HepG2 (cell line): ENCODE data around the gene ARHGEF40. TPM values are rescaled to one million over a fixed set of nuclear protein-coding genes. Genes with fewer than 3 reads are reported as not detected.

Source experiments
- DPF2 ChIP-seq: sonication (generic); formaldehyde crosslinking; IDR thresholded peaks from 2 replicates; pipeline ENCODE4 v1.4.0; 2020; ENCODE audit warnings: mild to moderate bottlenecking, low read depth, missing genetic modification reagents, borderline replicate concordance
- ISX ChIP-seq: sonication (generic); formaldehyde crosslinking; conservative IDR thresholded peaks from 2 replicates; pipeline ENCODE4 v1.5.0; 2020; ENCODE audit warnings: missing genetic modification reagents
- JUN ChIP-seq: sonication (generic); formaldehyde crosslinking; IDR thresholded peaks from 2 replicates; pipeline ENCODE4 v1.4.0; 2020; ENCODE audit warnings: mild to moderate bottlenecking, missing genetic modification reagents
- MIXL1 ChIP-seq: IDR thresholded peaks from 2 replicates; pipeline ENCODE4 v1.6.1; 2016
- NR2F2 ChIP-seq: IDR thresholded peaks from 2 replicates; pipeline ENCODE4 v1.6.1; 2012; ENCODE audit warnings: low read depth, inconsistent platforms, borderline replicate concordance
- PHF5A ChIP-seq: IDR thresholded peaks from one replicate; pipeline ENCODE4 v1.6.1; 2018; ENCODE audit warnings: low read depth, missing genetic modification reagents; ENCODE audit not compliant: unreplicated experiment
- REXO4 ChIP-seq: sonication (generic); formaldehyde crosslinking; IDR thresholded peaks from 2 replicates; pipeline ENCODE4 v1.8.0; 2022; ENCODE audit warnings: missing genetic modification reagents, mild to moderate bottlenecking, borderline replicate concordance
- SOX5 ChIP-seq: IDR thresholded peaks from 2 replicates; pipeline ENCODE4 v1.6.1; 2016; ENCODE audit warnings: borderline replicate concordance
- XRCC5 ChIP-seq: fragments of 200-400 bp; formaldehyde crosslinking; optimal IDR thresholded peaks from 2 replicates; pipeline ENCODE3; 2017; ENCODE audit warnings: mild to moderate bottlenecking, low read length
- ZBTB8A ChIP-seq: sonication (generic); formaldehyde crosslinking; IDR thresholded peaks from 2 replicates; pipeline ENCODE4 v1.4.0; 2020; ENCODE audit warnings: mild to moderate bottlenecking, low read depth, missing genetic modification reagents, borderline replicate concordance
- ZFY ChIP-seq: sonication (generic); formaldehyde crosslinking; IDR thresholded peaks from 2 replicates; pipeline ENCODE4 v1.4.0; 2020; ENCODE audit warnings: missing genetic modification reagents
- ZNF256 ChIP-seq: sonication (generic); formaldehyde crosslinking; conservative IDR thresholded peaks from 2 replicates; pipeline ENCODE4 v1.4.0; 2020; ENCODE audit warnings: missing genetic modification reagents
- ZNF550 ChIP-seq: sonication (generic); formaldehyde crosslinking; IDR thresholded peaks from 2 replicates; pipeline ENCODE4 v1.4.0; 2020; ENCODE audit warnings: mild to moderate bottlenecking, missing genetic modification reagents, borderline replicate concordance
- ZNF552 ChIP-seq: sonication (generic); formaldehyde crosslinking; IDR thresholded peaks from 2 replicates; pipeline ENCODE4 v1.9.0; 2022; ENCODE audit warnings: missing genetic modification reagents, mild to moderate bottlenecking, borderline replicate concordance
- ZNF556 ChIP-seq: sonication (generic); formaldehyde crosslinking; IDR thresholded peaks from 2 replicates; pipeline ENCODE4 v1.4.0; 2020; ENCODE audit warnings: mild to moderate bottlenecking, missing genetic modification reagents, borderline replicate concordance
- ZNF563 ChIP-seq: sonication (generic); formaldehyde crosslinking; IDR thresholded peaks from 2 replicates; pipeline ENCODE4 v1.8.0; 2022; ENCODE audit warnings: mild to moderate bottlenecking, moderate library complexity, missing genetic modification reagents
- ZNF670 ChIP-seq: sonication (generic); formaldehyde crosslinking; IDR thresholded peaks from 2 replicates; pipeline ENCODE4 v1.8.0; 2022; ENCODE audit warnings: mild to moderate bottlenecking, missing genetic modification reagents, borderline replicate concordance
- ZNF720 ChIP-seq: sonication (generic); formaldehyde crosslinking; IDR thresholded peaks from 2 replicates; pipeline ENCODE4 v1.4.0; 2020; ENCODE audit warnings: missing genetic modification reagents
- ZSCAN20 ChIP-seq: sonication (generic); formaldehyde crosslinking; IDR thresholded peaks from 2 replicates; pipeline ENCODE4 v1.4.0; 2020; ENCODE audit warnings: missing genetic modification reagents, mild to moderate bottlenecking, borderline replicate concordance
- ZSCAN21 ChIP-seq: sonication (generic); formaldehyde crosslinking; IDR thresholded peaks from 2 replicates; pipeline ENCODE4 v1.8.0; 2022; ENCODE audit warnings: mild to moderate bottlenecking, missing genetic modification reagents, moderate library complexity, borderline replicate concordance
- polyA plus RNA-seq, 8 experiments: library from polyadenylated mRNA; depleted of rRNA in 3 of 8; stranded (reverse) in 7 of 8; unstranded in 1 of 8; fragments of >200 nt; fragmentation: Illumina TruSeq in 4 of 8; extraction: Trizol in 4 of 8; gene quantifications; 2 replicates each; pipeline versions ENCODE4 v1.2.1 to v1.2.3, GENCODE V29; 2011 to 2016; ENCODE audit warnings: low read depth in 4 of 8, missing spikeins in 1 of 8, mixed read lengths in 1 of 8; ENCODE audit not compliant: insufficient read depth in 1 of 8
- total RNA-seq, 5 experiments: library from RNA; depleted of rRNA; stranded (reverse); fragments of >200 nt; fragmentation: Illumina TruSeq; extraction: Trizol; gene quantifications; 2 replicates each; pipeline ENCODE4 v1.2.3, GENCODE V29; 2016; ENCODE audit warnings: low read depth in 1 of 5
- TF ChIP-seq, protein P1 (sequence below): sonication (generic); formaldehyde crosslinking; IDR thresholded peaks from 2 replicates; pipeline ENCODE4 v1.8.1; 2023; ENCODE audit warnings: mild to moderate bottlenecking, missing genetic modification reagents
- TF ChIP-seq, protein P2 (sequence below): sonication (generic); formaldehyde crosslinking; conservative IDR thresholded peaks from 2 replicates; pipeline ENCODE4 v1.8.0; 2022; ENCODE audit warnings: mild to moderate bottlenecking, moderate library complexity, missing genetic modification reagents
- TF ChIP-seq, protein P3 (sequence below): IDR thresholded peaks from 2 replicates; pipeline ENCODE4 v1.6.1; 2016; ENCODE audit warnings: missing compliant biosample characterization, missing genetic modification reagents, borderline replicate concordance
- TF ChIP-seq, protein P4 (sequence below): sonication (generic); formaldehyde crosslinking; IDR thresholded peaks from 2 replicates; pipeline ENCODE4 v1.4.0; 2020; ENCODE audit warnings: missing genetic modification reagents, mild to moderate bottlenecking, borderline replicate concordance

ARHGEF40 gene
- total and polyA plus RNA-seq, 2 of the 13 experiments (the other 11 are each of a cell fraction or from before 2014, with no cell fraction given): 28.1 to 78.1 TPM

DNA sequence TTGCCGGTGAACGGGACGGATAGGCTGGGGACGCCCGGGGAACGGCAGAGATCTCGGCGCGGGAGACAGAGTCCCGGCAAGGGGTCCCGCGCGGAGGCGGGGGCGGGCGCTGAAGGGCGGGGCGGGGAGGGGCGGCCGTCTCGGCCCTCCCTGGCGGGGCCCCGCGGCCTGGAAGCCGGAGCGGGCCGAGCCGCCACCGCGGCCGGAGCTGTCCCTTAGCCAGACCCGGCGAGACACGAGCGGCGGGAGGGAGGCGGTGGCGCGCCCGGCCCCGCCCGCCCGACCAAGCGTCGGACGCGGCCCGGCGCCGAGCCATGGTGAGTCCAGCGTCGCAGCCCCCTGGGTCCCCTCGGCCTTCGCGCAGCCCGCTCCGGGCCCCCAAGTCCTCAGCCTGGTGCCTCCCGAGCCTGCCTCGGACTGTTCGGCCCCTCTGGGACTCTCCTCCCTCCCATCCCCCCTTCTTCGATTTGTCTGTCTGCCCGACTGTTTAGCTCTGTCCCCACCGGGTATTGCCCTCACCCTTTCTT, at the start of gene ARHGEF40 (continued):
- TF ChIP-seq, protein P1, sequence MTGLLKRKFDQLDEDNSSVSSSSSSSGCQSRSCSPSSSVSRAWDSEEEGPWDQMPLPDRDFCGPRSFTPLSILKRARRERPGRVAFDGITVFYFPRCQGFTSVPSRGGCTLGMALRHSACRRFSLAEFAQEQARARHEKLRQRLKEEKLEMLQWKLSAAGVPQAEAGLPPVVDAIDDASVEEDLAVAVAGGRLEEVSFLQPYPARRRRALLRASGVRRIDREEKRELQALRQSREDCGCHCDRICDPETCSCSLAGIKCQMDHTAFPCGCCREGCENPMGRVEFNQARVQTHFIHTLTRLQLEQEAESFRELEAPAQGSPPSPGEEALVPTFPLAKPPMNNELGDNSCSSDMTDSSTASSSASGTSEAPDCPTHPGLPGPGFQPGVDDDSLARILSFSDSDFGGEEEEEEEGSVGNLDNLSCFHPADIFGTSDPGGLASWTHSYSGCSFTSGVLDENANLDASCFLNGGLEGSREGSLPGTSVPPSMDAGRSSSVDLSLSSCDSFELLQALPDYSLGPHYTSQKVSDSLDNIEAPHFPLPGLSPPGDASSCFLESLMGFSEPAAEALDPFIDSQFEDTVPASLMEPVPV (CRISPR knock-in tag): no peak
- TF ChIP-seq ZSCAN21 (CRISPR knock-in tag) (peak; percentile 60; the same call in 1 of the 2 replicates), ZFY (CRISPR knock-in tag) (peak; percentile 74), JUN (CRISPR knock-in tag) (no peak), ZSCAN20 (no peak), SOX5 (CRISPR knock-in tag) (0 out of 2 replicates have a peak, but pooled peaks have one; percentile 15), REXO4 (CRISPR knock-in tag) (no peak), ZNF563 (CRISPR knock-in tag) (no peak), ZNF670 (CRISPR knock-in tag) (no peak), ISX (CRISPR knock-in tag) (no peak), ZBTB8A (CRISPR knock-in tag) (no peak), XRCC5 (no peak), ZNF256 (no peak), ZNF720 (CRISPR knock-in tag) (no peak), PHF5A (CRISPR knock-in tag) (no peak), DPF2 (CRISPR knock-in tag) (0 out of 2 replicates have a peak, but pooled peaks have one; percentile 7), ZNF556 (CRISPR knock-in tag) (no peak), NR2F2 (no peak), ZNF552 (CRISPR knock-in tag) (no peak), MIXL1 (no peak), ZNF550 (CRISPR knock-in tag) (no peak)
- TF ChIP-seq, protein P2, sequence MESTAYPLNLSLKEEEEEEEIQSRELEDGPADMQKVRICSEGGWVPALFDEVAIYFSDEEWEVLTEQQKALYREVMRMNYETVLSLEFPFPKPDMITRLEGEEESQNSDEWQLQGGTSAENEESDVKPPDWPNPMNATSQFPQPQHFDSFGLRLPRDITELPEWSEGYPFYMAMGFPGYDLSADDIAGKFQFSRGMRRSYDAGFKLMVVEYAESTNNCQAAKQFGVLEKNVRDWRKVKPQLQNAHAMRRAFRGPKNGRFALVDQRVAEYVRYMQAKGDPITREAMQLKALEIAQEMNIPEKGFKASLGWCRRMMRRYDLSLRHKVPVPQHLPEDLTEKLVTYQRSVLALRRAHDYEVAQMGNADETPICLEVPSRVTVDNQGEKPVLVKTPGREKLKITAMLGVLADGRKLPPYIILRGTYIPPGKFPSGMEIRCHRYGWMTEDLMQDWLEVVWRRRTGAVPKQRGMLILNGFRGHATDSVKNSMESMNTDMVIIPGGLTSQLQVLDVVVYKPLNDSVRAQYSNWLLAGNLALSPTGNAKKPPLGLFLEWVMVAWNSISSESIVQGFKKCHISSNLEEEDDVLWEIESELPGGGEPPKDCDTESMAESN (CRISPR knock-in tag): no peak
- TF ChIP-seq, protein P3, sequence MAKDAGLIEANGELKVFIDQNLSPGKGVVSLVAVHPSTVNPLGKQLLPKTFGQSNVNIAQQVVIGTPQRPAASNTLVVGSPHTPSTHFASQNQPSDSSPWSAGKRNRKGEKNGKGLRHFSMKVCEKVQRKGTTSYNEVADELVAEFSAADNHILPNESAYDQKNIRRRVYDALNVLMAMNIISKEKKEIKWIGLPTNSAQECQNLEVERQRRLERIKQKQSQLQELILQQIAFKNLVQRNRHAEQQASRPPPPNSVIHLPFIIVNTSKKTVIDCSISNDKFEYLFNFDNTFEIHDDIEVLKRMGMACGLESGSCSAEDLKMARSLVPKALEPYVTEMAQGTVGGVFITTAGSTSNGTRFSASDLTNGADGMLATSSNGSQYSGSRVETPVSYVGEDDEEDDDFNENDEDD (CRISPR knock-in tag): no peak
- TF ChIP-seq, protein P4, sequence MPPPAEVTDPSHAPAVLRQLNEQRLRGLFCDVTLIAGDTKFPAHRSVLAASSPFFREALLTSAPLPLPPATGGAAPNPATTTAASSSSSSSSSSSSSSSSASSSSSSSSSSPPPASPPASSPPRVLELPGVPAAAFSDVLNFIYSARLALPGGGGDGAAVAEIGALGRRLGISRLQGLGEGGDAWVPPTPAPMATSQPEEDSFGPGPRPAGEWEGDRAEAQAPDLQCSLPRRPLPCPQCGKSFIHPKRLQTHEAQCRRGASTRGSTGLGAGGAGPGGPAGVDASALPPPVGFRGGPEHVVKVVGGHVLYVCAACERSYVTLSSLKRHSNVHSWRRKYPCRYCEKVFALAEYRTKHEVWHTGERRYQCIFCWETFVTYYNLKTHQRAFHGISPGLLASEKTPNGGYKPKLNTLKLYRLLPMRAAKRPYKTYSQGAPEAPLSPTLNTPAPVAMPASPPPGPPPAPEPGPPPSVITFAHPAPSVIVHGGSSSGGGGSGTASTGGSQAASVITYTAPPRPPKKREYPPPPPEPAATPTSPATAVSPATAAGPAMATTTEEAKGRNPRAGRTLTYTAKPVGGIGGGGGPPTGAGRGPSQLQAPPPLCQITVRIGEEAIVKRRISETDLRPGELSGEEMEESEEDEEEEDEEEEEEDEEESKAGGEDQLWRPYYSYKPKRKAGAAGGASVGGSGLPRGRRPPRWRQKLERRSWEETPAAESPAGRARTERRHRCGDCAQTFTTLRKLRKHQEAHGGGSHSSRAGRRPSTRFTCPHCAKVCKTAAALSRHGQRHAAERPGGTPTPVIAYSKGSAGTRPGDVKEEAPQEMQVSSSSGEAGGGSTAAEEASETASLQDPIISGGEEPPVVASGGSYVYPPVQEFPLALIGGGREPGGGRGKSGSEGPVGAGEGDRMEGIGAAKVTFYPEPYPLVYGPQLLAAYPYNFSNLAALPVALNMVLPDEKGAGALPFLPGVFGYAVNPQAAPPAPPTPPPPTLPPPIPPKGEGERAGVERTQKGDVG (CRISPR knock-in tag): no peak
